ENCODE data around the gene HSDL1.

The HSDL1 gene

DNA sequence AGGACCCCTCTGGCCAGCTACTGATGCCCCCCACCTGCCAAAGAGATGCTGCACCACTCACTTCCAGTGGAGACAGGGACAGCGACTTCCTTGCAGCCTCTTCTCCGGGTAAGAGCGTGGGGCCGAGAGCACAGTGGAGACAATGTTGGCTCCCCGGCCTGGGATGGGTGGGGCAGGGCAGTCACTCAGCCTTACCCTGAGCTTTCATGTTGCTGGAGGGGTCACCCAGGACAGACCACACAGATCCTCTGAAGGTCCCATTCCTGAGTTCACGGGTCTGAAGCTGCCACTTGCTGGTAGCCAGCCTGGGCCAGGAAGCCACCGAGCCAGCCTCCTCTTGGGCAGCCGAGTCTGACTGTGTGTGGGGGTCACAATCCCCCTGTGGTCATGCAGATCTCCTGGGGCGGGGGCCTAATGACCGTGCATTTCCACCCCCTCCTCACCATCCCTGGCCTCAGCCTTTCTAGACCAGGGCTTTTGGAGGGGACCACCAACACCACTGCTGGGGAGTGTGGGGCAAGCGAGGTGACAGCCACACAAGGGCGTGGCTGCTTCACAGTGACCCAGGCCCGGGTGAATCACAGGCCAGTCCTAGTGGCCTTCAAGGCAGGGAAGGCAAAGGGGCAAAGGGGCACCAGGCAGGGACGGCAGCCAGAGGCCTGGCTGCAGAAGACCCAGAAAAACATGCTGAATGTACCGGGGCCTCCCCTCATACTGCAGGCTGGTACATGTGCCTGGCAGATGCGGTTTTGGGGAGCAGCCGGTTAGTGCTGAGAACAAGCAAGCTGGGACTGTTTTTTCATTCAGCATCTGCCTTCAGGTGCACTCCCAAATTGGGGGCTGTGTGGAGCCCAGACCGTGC lies 31.4 kb upstream of the HSDL1 start:
- no peak for DNase-seq (ENCODE audit: low read depth in 2 of 2, low spot score in 1 of 2)

GRCh38 chr16:84175350-84176081 lies 30.5 kb upstream of the HSDL1 start:
- DNase-seq (ENCODE audit: low read depth in 2 of 2, low spot score in 1 of 2): peak in 1 of 2 donors; percentile 39

- DNase-seq (ENCODE audit: low read depth in 2 of 2, low spot score in 1 of 2): no peak
Measured at GRCh38 chr16:84174396-84174795, 29.4 kb upstream of the HSDL1 start.

- DNase-seq (ENCODE audit: low read depth in 2 of 2, low spot score in 1 of 2): no peak
Measured at GRCh38 chr16:84169765-84170310, 24.9 kb upstream of the HSDL1 start.

- no peak for DNase-seq (ENCODE audit: low read depth in 2 of 2, low spot score in 1 of 2)
Measured at GRCh38 chr16:84166796-84167695, 22.1 kb upstream of the HSDL1 start.

DNA sequence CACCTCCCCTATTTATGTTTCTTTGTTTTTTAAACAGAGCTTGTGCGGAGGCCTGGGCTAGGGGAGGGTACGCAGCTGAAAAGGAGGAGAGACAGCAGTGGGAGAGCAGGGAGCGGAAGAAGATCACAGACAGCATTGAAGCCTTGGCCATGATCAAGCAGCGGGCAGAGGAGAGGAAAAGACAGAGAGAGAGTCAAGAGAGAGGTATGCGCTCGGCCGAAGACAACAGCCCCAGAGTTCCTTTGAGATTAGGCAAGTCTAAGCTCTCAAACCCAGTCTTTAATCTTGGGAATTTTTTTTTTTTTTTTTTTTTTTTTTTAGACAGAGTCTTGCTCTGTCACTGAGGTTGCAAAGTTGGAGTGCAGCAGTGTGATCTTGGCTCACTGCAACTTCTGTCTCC lies 20.8 kb upstream of the HSDL1 start:
- no peak for DNase-seq (ENCODE audit: low read depth in 2 of 2, low spot score in 1 of 2)

GRCh38 chr16:84161801-84162200 lies 16.8 kb upstream of the HSDL1 start:
- DNase-seq (ENCODE audit: low read depth in 2 of 2, low spot score in 1 of 2): no peak

- no peak for DNase-seq (ENCODE audit: low read depth in 2 of 2, low spot score in 1 of 2)
Measured at GRCh38 chr16:84161037-84161436, 16.1 kb upstream of the HSDL1 start.

GRCh38 chr16:84159800-84160199 lies 14.8 kb upstream of the HSDL1 start:
- DNase-seq (ENCODE audit: low read depth in 2 of 2, low spot score in 1 of 2): no peak

GRCh38 chr16:84159007-84159406 lies 14.0 kb upstream of the HSDL1 start:
- DNase-seq (ENCODE audit: low read depth in 2 of 2, low spot score in 1 of 2): no peak

DNA sequence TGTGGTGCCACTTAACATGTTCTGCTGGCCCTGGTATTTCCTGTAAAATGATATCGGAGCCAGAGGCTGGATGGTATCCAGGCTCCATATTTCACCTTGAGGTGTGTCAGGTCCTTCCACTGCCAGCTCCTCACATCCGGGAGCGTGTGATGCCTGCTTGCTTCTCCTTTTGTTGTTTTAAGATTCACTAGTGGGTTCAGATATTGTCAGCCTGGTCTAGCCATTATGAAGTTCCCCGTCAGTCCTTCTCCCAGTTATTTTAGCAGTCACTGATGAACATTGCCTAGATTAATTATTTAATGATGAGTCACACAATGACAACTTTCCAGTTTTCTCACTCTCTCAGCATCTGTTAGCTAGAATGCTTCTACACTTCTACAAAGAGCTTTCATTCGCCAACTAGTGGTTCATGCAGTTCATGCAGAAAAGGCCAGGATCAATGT lies 11.4 kb upstream of the HSDL1 start:
- no peak for DNase-seq (ENCODE audit: low read depth in 2 of 2, low spot score in 1 of 2)

GRCh38 chr16:84155771-84156170 lies 10.8 kb upstream of the HSDL1 start:
- DNase-seq (ENCODE audit: low read depth in 2 of 2, low spot score in 1 of 2): no peak

DNA sequence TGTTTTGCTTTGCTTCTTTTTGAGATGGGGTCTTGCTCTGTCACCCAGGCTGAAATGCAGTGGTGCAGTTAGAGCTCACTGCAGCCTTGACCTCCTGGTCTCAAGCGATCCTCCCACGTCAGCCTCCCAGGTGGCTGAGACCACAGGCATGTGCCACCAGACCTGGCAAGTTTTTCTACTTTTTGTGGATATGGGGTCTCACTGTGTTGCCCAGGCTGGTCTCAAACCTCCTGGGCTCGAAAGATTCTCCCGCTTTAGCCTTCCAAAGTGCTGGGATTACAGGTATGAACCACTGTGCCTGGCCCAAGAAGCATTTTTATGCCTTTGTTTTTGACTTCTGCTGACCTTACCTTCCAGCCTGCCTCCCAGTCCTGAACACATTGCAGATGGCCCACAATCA lies 10.2 kb upstream of the HSDL1 start:
- DNase-seq (ENCODE audit: low read depth in 2 of 2, low spot score in 1 of 2): no peak

- DNase-seq (ENCODE audit: low read depth in 2 of 2, low spot score in 1 of 2): no peak
Measured at GRCh38 chr16:84153660-84154214, 8.8 kb upstream of the HSDL1 start.

DNA sequence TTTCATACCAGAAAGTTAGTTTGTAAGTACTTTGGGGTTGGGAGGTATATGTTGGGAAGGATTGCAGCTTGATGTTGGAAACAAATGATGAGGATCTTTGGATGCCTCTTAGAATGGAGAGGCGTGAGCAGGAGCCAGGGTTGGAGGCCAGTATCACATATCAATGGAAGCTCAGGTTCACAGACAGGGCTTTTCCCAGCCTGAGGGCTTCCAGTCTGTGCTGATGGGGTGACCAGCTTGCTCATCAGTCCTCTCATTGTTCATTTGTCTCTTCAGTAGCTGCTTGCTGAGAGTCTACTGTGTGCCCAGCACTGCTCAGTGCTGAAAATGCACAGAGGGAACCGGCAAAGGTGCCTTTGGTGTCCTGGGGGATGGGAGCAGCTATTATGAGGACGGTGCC lies 5.9 kb upstream of the HSDL1 start:
- DNase-seq (ENCODE audit: low read depth in 2 of 2, low spot score in 1 of 2): no peak

GRCh38 chr16:84144209-84144858 lies 643 bp downstream of the HSDL1 start:
- peak in 1 of 2 donors; percentile 11 for DNase-seq (ENCODE audit: low read depth in 2 of 2, low spot score in 1 of 2)

- no peak for DNase-seq (ENCODE audit: low read depth in 2 of 2, low spot score in 1 of 2)
Measured at GRCh38 chr16:84143784-84144199, 1.2 kb downstream of the HSDL1 start.

GRCh38 chr16:84143081-84143480 lies 1.9 kb downstream of the HSDL1 start:
- DNase-seq (ENCODE audit: low read depth in 2 of 2, low spot score in 1 of 2): no peak

DNA sequence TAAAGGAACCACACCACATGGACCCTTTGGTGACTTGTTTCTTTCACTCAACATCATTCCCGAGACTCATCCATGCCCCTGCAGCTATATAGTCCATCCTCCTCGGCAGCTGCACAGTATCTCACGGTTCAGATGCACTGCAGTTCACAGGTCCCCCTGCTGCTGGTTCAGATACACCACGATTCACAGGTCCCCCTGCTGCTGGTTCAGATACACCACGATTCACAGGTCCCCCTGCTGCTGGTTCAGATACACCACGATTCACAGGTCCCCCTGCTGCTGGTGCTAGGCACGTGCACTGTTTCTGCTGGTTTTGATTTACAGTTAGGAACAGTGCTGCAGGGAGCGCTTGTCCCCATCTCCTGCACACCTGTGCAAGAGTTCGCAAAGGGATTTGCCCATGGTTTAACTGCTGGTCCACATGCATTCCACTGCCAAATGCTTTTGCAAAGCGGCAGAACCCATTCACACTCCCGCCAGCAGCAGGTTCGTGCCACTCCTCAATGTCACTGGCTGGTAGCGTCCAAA lies 3.8 kb downstream of the HSDL1 start:
- DNase-seq (ENCODE audit: low read depth in 2 of 2, low spot score in 1 of 2): no peak
